ENCODE measurements around the gene U2AF1. TPM values are rescaled to one million over a fixed set of nuclear protein-coding genes. Genes with fewer than 3 reads are reported as not detected.
"Not testable (repeated sequence)": the region's sequence is repeated elsewhere in the genome, so short reads cannot be mapped to it uniquely, and the experiment has no call there.

The U2AF1 gene
- total RNA-seq, 1 donor from 2014 or later = 34.9 TPM

DNA sequence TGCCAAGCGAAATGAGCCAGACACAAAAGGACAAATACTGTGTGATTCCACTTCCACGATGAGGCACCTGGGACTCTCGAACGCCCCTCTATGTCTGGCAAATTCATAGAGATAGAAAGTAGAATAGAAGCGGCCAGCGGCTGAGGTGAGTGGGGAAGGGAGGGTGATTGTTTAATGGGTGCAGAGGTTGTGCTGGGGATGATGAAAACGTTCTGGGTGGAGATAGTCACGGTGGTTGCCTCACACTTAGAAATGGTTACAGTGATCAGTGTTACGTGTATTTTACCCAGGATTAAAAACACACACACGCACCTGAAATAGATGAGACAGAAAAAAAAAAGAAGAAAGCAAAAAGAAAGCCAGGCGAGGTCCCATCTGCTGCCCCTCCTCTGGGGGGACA is 34.6 kb downstream of the U2AF1 start:
- intact Hi-C loops (cut with DNase I); DNase-seq; ATAC-seq; H3K4me1 ChIP-seq; H3K27me3 ChIP-seq; H3K4me3 ChIP-seq; H3K27ac ChIP-seq; H3K9me3 ChIP-seq; H3K36me3 ChIP-seq: not testable (repeated sequence)

DNA sequence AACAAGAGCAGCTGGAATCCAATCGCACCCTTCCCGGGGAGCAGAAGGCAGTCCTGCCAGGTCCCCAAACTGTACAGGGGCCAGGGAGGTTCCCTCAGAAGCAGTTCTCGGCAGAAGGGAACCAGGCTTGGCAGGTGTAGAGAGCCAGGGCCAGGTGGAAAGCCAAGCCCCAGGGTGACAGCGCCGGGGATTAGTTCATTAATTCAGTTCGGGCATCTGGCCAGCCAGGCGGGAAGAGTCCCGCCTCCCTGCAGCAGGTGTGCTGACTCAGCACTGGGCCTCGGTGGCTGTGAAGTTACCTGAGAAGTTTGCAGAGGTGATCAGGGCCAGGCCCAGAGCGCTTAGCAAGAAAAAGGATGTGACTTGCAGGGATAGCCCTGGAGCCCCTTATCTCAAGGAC is 37.7 kb downstream of the U2AF1 start:
- H3K27ac ChIP-seq; intact Hi-C loops (cut with DNase I); ATAC-seq; H3K27me3 ChIP-seq; H3K4me1 ChIP-seq; H3K36me3 ChIP-seq; H3K4me3 ChIP-seq; DNase-seq; H3K9me3 ChIP-seq: not testable (repeated sequence)

DNA sequence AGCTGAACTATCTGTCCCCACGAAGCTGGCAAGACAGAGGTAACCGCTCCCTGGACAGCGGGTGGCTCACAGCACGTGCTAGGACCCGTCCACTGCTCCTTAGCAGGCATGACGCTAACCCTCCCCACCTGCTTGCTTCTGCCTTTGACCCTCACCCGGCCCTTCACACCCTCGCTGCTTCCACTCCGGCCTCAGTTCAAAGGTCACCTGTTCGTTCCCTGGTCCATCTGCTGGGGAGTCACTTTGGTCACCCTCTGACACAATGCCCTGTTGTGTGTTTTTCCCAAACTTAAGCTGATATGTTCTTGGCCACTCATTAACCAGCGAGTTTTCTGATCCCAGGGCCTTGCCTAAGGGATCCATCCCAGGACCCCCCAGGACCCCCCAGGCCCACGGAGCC is 39.3 kb downstream of the U2AF1 start:
- ATAC-seq; intact Hi-C loops (cut with DNase I); H3K36me3 ChIP-seq; DNase-seq; H3K4me3 ChIP-seq; H3K27me3 ChIP-seq; H3K4me1 ChIP-seq; H3K27ac ChIP-seq; H3K9me3 ChIP-seq: not testable (repeated sequence)

DNA sequence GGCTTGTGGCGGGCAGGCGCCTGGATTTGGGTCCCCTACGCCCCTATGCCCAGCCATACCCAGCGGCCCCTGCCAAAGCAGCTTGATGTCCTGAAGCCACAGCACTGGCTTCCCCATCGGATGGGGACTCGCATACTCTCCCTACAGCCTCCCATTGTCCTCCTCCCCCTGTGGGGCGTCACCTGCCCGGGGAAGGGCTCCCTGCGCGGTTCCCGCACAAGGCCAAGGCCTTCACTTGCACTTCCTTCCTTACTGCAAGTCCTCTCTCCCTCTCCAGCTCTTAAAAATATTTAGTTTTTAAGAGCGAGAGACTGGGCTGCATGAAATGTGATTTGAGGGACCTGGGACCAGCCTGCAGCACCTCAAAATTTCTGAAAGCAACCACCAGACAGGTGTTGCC is 40.7 kb downstream of the U2AF1 start:
- H3K4me1 ChIP-seq; H3K36me3 ChIP-seq; ATAC-seq; H3K4me3 ChIP-seq; intact Hi-C loops (cut with DNase I); H3K27ac ChIP-seq; H3K9me3 ChIP-seq; H3K27me3 ChIP-seq: not testable (repeated sequence)
- peak; percentile 32 for DNase-seq

DNA sequence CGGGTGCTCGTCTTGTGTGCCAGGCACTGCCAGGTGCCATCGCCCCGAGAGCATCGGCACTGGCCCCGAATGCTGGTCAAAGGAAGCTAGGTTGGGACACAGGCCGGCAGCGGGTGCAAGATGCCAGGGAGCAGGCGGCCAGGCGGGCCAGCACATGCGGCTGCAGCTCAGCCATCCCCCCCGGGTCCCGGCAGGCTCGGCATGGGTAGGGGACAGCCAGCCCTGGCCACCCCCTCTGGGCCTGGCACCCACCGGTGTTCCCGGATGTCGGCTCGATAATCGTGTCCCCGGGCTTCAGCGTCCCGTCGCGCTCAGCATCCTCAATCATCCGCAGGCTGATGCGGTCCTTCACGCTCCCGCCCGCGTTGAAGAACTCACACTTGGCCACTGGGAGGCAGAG is 41.4 kb downstream of the U2AF1 start:
- DNase-seq = peak; percentile 29
- H3K27me3 ChIP-seq; H3K27ac ChIP-seq; H3K9me3 ChIP-seq; intact Hi-C loops (cut with DNase I); H3K4me3 ChIP-seq; H3K4me1 ChIP-seq; H3K36me3 ChIP-seq; ATAC-seq: not testable (repeated sequence)

DNA sequence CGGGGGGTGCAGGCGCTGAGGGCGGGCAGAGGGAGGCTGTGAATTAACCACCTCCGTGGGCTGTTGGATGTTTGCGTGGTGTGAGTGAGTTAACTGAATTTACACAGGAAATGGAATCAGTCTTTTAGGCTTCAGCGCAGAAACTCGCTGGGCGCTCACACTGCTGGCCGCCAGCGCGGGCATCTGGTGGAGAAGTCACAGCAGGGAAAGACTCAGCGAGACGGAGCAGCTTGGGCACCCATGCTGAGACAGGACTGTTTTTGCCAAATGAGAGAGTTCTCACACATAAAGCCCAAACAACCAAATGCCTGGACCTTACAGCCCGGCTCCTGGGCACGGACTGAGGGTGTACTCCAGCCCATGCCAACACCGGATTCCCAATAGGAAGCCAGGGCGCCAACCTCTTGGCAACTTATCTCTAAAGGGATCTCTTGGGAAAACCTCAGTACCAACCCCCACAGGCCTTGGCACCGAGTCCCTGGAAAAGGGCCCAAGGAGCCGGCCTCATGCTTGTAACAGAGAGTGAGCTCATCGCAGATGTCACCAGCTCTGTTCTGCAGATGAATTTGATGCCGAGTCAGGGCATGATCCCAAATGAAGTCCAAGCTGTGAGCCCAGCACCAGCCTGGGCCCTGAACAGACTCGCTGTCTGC is 43.0 kb downstream of the U2AF1 start:
- ATAC-seq; H3K4me3 ChIP-seq; H3K4me1 ChIP-seq; H3K27ac ChIP-seq; H3K9me3 ChIP-seq; DNase-seq; H3K36me3 ChIP-seq; H3K27me3 ChIP-seq; intact Hi-C loops (cut with DNase I): not testable (repeated sequence)

DNA sequence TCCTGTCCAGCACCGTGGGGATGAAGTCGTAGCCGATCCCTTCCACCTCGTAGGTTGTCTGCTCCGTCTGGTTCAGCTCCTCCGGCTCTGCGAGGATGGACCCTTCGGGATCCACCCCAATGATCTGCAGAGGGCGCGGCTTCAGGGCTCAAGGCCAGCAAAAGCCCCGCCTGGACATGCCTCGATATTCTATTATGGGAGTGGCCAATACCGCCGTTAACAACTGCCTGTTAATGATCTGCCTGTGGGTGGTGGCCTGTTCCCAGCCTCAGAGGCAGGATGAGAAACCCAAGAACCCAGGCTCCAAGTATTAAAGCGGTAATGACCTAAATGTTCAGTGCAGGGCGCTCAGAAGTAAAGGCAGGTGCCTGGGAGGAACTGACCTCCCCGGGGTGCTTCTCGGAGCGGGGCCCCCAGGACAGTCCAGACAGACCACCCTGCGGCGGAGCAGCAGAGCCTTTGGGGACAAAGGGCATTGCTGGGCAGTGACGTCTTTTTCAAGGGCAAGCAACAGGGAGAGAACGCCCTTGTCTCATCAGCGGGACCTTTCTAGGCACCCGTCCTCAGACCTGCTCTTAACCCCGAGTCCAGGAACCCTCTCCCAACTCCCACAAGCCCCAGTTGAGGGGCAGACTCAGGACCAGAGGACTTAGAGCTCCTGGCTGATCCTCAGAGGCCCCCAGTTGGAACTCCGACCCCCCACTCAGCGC is 44.3 kb downstream of the U2AF1 start:
- H3K27me3 ChIP-seq; H3K27ac ChIP-seq; H3K36me3 ChIP-seq; H3K9me3 ChIP-seq; intact Hi-C loops (cut with DNase I); DNase-seq; H3K4me1 ChIP-seq; H3K4me3 ChIP-seq; ATAC-seq: not testable (repeated sequence)

DNA sequence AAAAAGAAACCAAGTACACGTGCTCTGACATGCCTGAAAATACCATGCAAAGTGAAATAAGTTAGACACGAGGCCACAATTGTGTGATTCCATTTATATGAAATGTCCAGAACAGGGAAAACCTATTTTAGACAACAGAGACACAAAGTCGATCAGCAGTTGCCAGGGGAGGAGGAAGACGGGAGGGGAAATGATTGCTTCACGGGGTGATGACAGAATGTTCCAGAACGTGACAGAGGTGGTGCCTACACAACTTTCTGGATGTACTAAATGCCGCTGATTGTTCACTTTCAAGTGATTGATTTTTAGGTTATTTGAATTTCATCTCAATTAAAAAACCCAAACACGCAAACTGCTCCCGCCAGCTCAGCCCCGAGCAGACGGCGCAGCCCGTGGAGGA is 54.3 kb downstream of the U2AF1 start:
- H3K36me3 ChIP-seq; DNase-seq; H3K9me3 ChIP-seq; H3K4me3 ChIP-seq; H3K27me3 ChIP-seq; intact Hi-C loops (cut with DNase I); H3K4me1 ChIP-seq; H3K27ac ChIP-seq: not testable (repeated sequence)
- ATAC-seq = peak; percentile 52

DNA sequence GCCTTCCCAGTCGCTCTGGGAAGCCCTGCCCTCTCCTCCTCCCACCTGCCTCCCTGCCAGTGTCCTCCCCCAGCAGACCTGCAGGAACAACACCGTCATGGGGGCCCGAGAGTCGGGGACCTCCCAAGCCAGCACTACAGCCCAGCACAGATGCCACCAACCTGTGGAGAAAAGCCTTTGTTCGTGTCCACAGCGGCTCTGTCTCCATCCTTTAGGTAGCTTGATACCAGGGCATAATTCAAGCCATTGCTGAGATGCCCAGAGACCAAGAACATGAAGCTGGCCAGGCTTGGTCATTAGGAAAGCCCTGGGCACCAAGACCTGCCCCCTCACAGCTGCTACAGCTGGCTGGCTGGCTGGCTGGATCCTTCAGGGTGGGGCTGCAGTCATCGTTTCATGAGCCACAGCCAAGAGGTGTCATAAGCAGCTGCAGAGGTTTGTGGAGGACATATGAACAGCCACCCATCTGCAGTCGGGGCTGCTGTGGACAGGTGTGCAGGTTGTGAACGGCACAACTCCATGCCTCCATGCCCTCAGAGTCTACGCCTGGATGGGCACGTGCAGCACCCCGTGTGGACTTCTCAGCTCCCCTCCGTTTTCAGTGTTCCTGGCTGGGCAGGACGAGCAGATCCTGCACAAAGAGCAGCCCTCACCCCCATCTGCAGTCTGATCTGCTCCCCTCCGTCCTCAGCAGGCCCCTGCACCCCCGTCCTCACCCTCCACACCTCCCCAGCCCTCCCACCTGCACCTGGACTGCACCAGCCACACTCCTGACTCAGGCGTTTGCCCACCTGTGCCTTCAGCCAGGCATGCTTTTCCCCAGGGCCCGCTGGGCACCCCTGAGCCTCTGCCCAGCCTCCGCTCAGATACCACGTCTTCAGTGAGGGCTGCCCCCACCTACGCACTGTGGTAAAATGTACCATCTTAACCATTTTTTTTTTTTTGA is 61.2 kb downstream of the U2AF1 start:
- H3K4me1 ChIP-seq; intact Hi-C loops (cut with DNase I); H3K36me3 ChIP-seq; H3K9me3 ChIP-seq; H3K27me3 ChIP-seq; H3K4me3 ChIP-seq; H3K27ac ChIP-seq: not testable (repeated sequence)
- peak; percentile 61 for DNase-seq
- peak; percentile 6 for ATAC-seq

DNA sequence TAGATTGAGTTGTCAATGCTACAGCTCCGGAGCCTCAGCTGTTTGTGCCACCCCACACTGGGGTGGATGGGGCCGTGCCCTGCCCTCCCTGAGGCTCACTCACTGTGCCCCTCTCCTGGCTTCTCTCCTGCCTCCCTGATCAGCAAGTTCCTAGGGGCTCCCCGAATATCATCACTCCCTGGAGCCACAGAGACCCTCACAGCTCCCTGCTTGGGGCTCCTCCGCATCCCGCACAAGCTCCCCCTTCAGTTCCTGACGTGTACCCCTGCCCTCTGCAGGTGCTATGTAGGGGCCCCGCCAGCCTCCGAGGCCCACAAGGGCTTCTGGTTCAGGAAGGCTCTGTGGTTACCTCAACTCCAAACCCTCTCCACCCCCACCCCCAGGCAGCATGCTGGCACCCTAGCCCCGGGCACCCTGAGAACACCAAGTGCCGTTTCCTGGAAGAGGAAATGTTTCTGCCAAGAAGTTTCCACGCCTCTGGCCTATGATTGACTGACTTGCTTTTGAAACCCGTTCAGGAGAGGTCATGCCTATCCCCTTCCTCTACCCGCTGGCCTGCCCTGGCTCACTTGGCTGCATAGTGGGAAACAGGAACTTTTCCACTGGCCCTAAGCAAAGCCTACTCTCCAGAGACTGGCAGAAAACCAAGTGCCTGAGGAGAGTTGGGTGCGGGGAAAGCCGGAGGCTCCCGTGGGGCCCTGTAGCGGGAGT is 62.0 kb downstream of the U2AF1 start:
- H3K36me3 ChIP-seq; H3K4me3 ChIP-seq; H3K4me1 ChIP-seq; H3K9me3 ChIP-seq; H3K27me3 ChIP-seq; intact Hi-C loops (cut with DNase I): not testable (repeated sequence)
- ATAC-seq (peak; percentile 90), DNase-seq (peak; percentile 59)
- peak overlapping the region; percentile 51 for H3K27ac ChIP-seq

DNA sequence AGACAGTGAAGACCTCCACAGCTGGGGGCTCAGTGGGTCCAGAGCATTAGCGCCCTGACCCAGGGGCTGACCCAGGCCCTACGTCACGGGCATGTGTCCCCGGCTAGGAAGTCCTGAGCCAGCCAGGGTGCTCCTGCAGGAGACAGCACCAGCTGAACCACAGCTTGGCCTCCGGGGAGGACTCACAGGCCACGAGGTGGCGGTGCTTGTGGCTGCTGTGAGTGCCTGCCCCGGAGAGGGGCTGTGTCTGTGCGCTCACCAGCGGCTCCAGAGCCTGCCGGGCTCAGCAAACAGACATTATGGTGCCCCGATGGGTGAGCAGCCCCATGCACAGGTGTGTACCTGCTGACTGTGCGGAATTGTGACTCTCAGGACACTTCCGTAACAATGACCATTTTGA is 62.8 kb downstream of the U2AF1 start:
- DNase-seq = peak; percentile 53
- H3K27ac ChIP-seq; H3K36me3 ChIP-seq; H3K4me3 ChIP-seq; H3K4me1 ChIP-seq; ATAC-seq; H3K27me3 ChIP-seq; H3K9me3 ChIP-seq; intact Hi-C loops (cut with DNase I): not testable (repeated sequence)

DNA sequence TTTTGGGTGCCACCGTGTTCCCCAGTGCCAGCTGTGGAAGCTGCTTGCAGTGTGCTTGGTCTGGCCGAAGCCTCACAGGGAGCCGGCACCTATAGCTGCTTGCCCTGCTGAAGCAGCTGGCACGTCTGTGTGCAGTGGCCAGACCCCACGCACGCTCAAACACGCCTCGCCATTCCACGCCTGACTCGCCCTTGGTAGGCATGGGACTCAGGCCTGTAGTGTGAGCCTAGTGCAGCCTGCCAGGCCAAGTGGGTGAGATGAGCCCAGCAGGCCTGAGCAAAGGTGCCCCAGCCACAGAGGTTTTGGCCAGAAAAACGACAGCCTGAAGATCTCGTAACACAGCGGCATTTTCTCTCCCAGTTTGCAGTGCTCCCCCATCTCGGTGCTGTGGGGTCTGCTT is 64.1 kb downstream of the U2AF1 start:
- intact Hi-C loops (cut with DNase I) = not testable (repeated sequence)

More for the DNA sequence above, 64.1 kb downstream of the U2AF1 start:
- not testable (repeated sequence) for ATAC-seq, H3K36me3 ChIP-seq, H3K27me3 ChIP-seq, H3K4me1 ChIP-seq, H3K27ac ChIP-seq, H3K9me3 ChIP-seq, H3K4me3 ChIP-seq
- peak; percentile 23 for DNase-seq

All from upper lobe of right lung (tissue), 1 donor.